Fibroblast of lung (primary cell): ENCODE measurements around the gene MAP2K5. TPM values are rescaled to one million over a fixed set of nuclear protein-coding genes. Genes with fewer than 3 reads are reported as not detected.

ENCODE experiments used
- DNase-seq, 2 donors: peaks; one replicate each; pipeline versions ENCODE4 v3.0.0 to v3.0.0-alpha.2; 2010; ENCODE audit warnings: low read depth in 2 of 2
- H2AFZ ChIP-seq: 2 replicates; pipeline ENCODE4 v1.5.1; 2012; ENCODE audit warnings: low read length, control low read depth, inconsistent platforms
- H3K27ac ChIP-seq: 2 replicates; pipeline ENCODE4 v1.5.1; 2011; ENCODE audit warnings: low read length, control low read depth; ENCODE audit not compliant: insufficient read depth
- H3K27me3 ChIP-seq: 2 replicates; pipeline ENCODE4 v1.5.1; 2011; ENCODE audit warnings: mild to moderate bottlenecking, low read length; ENCODE audit not compliant: control insufficient read depth, insufficient read depth
- H3K36me3 ChIP-seq: 2 replicates; pipeline ENCODE4 v1.5.1; 2011; ENCODE audit warnings: low read length; ENCODE audit not compliant: control insufficient read depth, insufficient read depth
- H3K4me1 ChIP-seq: 2 replicates; pipeline ENCODE4 v1.5.1; 2011; ENCODE audit warnings: low read length; ENCODE audit not compliant: control insufficient read depth, insufficient read depth; ENCODE audit errors: extremely low read depth
- H3K4me2 ChIP-seq: 2 replicates; pipeline ENCODE4 v1.5.1; 2011; ENCODE audit warnings: low read length, control low read depth; ENCODE audit not compliant: insufficient read depth; ENCODE audit errors: extremely low read depth
- H3K4me3 ChIP-seq, 4 experiments: fragments of 200-600 bp in 1 of 4; sonication (generic) in 1 of 4; replicated peaks in 1 of 4; 2 replicates each; pipeline ENCODE4 v1.5.1; 2011 to 2016; ENCODE audit warnings: low read length in 4 of 4, low read depth in 3 of 4, mild to moderate bottlenecking in 3 of 4, control low read depth in 2 of 4, inconsistent platforms in 1 of 4, mixed read lengths in 1 of 4; ENCODE audit not compliant: insufficient read depth in 1 of 4; ENCODE audit errors: control extremely low read depth in 1 of 4
- H3K79me2 ChIP-seq: 2 replicates; pipeline ENCODE4 v1.5.1; 2012; ENCODE audit warnings: mild to moderate bottlenecking, low read length, inconsistent platforms; ENCODE audit not compliant: control insufficient read depth, insufficient read depth
- H3K9ac ChIP-seq: 2 replicates; pipeline ENCODE4 v1.5.1; 2011; ENCODE audit warnings: mild to moderate bottlenecking, low read length, control low read depth; ENCODE audit not compliant: insufficient read depth
- H3K9me3 ChIP-seq: 2 replicates; pipeline ENCODE4 v1.5.1; 2012; ENCODE audit warnings: low read depth, low read length; ENCODE audit not compliant: control insufficient read depth, insufficient read depth
- H4K20me1 ChIP-seq: 2 replicates; pipeline ENCODE4 v1.5.1; 2011; ENCODE audit warnings: low read length; ENCODE audit not compliant: control insufficient read depth, insufficient read depth; ENCODE audit errors: extremely low read depth
- EZH2 ChIP-seq: IDR thresholded peaks from 2 replicates; pipeline ENCODE4 v1.5.1; 2012; ENCODE audit warnings: low read length, control low read depth, mild to moderate bottlenecking; ENCODE audit errors: missing control alignments
- polyA plus RNA-seq, 2 donors: library from polyadenylated mRNA; depleted of rRNA in 1 of 2; stranded (reverse) in 1 of 2; unstranded in 1 of 2; fragments of >200 nt; gene quantifications; 2 replicates each; pipeline ENCODE4 v1.2.1, GENCODE V29; 2011 to 2012; ENCODE audit warnings: missing spikeins in 1 of 2
- total RNA-seq: library from RNA; depleted of rRNA; stranded (reverse); fragments of >200 nt; gene quantifications from 2 replicates; pipeline ENCODE4 v1.2.1, GENCODE V29; 2014
- TF ChIP-seq, protein P1 (sequence below), 2 donors: IDR thresholded peaks in 1 of 2; conservative IDR thresholded peaks in 1 of 2; 1 replicate in 1 of 2; 2 replicates in 1 of 2; pipeline ENCODE4 v1.5.1; 2011 to 2012; ENCODE audit warnings: low read length in 2 of 2, control low read depth in 1 of 2, inconsistent platforms in 1 of 2, low read depth in 1 of 2, mild to moderate bottlenecking in 1 of 2

The MAP2K5 gene
- total and polyA plus RNA-seq, 2 donors (not counting 1 experiment from before 2014, with no cell fraction given) = 5.7 to 10.2 TPM

DNA sequence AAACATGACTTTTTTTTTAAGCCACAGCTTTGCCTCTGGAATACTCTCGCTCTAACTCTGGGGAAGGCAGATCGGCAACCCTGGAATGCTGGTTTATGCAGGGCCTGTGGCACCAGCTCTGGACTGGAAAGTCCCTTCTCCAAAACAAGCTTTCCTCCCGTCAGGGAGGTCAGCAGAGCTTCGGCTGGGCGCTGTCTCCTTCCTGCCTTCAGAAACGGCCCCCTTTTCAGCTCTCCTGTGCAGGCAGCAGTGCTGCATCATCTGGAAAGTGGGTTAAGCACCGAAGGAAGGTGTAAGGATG is 240.1 kb downstream of the MAP2K5 start:
- no peak overlapping the region for H3K9ac ChIP-seq
- no peaks in the 10 kb centered on the region for H3K4me1 ChIP-seq
- no peaks in the 10 kb centered on the region for H3K36me3 ChIP-seq
- TF ChIP-seq, protein P1, sequence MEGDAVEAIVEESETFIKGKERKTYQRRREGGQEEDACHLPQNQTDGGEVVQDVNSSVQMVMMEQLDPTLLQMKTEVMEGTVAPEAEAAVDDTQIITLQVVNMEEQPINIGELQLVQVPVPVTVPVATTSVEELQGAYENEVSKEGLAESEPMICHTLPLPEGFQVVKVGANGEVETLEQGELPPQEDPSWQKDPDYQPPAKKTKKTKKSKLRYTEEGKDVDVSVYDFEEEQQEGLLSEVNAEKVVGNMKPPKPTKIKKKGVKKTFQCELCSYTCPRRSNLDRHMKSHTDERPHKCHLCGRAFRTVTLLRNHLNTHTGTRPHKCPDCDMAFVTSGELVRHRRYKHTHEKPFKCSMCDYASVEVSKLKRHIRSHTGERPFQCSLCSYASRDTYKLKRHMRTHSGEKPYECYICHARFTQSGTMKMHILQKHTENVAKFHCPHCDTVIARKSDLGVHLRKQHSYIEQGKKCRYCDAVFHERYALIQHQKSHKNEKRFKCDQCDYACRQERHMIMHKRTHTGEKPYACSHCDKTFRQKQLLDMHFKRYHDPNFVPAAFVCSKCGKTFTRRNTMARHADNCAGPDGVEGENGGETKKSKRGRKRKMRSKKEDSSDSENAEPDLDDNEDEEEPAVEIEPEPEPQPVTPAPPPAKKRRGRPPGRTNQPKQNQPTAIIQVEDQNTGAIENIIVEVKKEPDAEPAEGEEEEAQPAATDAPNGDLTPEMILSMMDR (conservative IDR thresholded peaks at IDR 0.05 in 1 of 2, IDR thresholded peaks at IDR 0.05 in 1 of 2; ENCODE audit: low read depth in 1 of 2, low read length in 2 of 2) = no peak
- no peak for TF ChIP-seq EZH2
- no peak for DNase-seq
- H3K27ac ChIP-seq = no peak overlapping the region
- H3K4me3 ChIP-seq = no peak overlapping the region
- no peaks in the 10 kb centered on the region for H3K27me3 ChIP-seq
- no peak overlapping the region for H3K4me2 ChIP-seq
- H2AFZ ChIP-seq = no peak overlapping the region
- H4K20me1 ChIP-seq = no peaks in the 10 kb centered on the region
- H3K9me3 ChIP-seq = no peaks in the 10 kb centered on the region
- H3K79me2 ChIP-seq = no peaks in the 10 kb centered on the region

DNA sequence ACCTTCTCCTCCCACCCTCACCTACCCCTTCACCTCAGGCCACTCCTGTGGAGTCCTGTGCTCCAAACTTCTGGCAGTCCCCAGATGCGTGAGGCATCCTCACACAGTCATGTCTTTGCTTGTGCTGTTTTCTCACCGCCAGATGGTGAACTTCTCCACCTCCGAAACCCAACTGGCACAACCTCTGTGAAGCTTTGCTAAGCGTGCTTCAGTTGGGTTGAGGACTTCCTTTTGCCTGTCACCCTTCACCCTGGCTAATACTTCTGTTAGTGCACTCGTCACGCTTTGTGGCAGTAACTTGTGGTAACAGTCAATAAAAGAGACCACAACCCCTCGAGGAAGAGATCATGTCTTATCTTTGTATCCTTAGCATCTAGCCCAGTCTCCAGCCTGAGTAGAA is 240.8 kb downstream of the MAP2K5 start:
- Histone ChIP-seq H3K27me3 (no peaks in the 10 kb centered on the region), H3K4me3 (no peak overlapping the region), H3K4me2 (no peak overlapping the region), H3K9me3 (no peaks in the 10 kb centered on the region), H3K79me2 (no peaks in the 10 kb centered on the region), H3K36me3 (no peaks in the 10 kb centered on the region), H2AFZ (no peak overlapping the region), H4K20me1 (no peaks in the 10 kb centered on the region), H3K27ac (no peak overlapping the region), H3K9ac (no peak overlapping the region), H3K4me1 (no peaks in the 10 kb centered on the region)
- TF ChIP-seq, protein P1 (conservative IDR thresholded peaks at IDR 0.05 in 1 of 2, IDR thresholded peaks at IDR 0.05 in 1 of 2; ENCODE audit: low read depth in 1 of 2, low read length in 2 of 2) = no peak
- TF ChIP-seq EZH2 = no peak
- DNase-seq = no peak

DNA sequence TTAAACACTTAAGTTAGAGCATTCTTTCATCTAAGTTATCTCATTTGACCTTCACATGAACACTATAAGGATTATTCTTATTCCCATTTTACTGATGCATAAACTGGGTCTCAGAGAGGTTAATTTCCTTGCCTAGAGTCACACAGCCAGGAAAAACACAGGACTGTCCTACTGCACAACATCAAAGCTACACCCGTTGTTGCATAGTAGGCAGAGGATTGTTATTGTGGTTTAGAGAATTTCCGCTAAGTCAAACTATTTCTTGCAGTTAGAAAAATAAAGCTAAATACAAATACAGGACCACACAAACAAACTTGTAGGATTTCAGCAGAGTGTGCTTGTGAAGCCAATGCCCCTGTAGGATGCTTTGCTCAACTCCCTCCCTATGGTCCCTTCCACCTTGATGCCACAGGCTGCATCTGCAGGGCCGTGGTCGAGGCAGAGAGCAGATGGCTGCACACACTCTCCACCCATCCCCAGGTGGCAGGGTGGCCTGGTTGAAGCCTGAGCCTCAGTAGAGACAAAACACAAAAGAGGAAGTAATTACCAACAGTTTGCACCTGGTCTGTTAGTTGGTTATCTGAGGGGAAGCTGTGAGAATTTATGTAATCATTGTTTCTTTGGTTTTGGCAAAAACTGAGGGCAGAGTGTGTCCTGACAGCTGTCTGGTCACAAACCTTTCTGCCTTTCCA is 241.7 kb downstream of the MAP2K5 start:
- H3K36me3 ChIP-seq = no peaks in the 10 kb centered on the region
- H3K27me3 ChIP-seq = no peaks in the 10 kb centered on the region
- H2AFZ ChIP-seq = no peak overlapping the region
- no peaks in the 10 kb centered on the region for H3K9me3 ChIP-seq
- H3K27ac ChIP-seq = no peak overlapping the region
- no peak overlapping the region for H3K9ac ChIP-seq
- no peaks in the 10 kb centered on the region for H3K79me2 ChIP-seq
- no peak for TF ChIP-seq EZH2
- no peaks in the 10 kb centered on the region for H3K4me1 ChIP-seq
- H3K4me3 ChIP-seq = no peak overlapping the region
- no peak for DNase-seq
- H4K20me1 ChIP-seq = no peaks in the 10 kb centered on the region
- no peak overlapping the region for H3K4me2 ChIP-seq
